Kidney tubule cell (primary cell): ENCODE data around the gene RSPO3.
"Not testable (repeated sequence)": the region's sequence is repeated elsewhere in the genome, so short reads cannot be mapped to it uniquely, and the experiment has no call there.

ENCODE experiments used
- DNase-seq: peaks from one replicate; pipeline ENCODE4 v3.0.0-alpha.2; 2018; ENCODE audit warnings: low spot score

RSPO3 gene, protein sequence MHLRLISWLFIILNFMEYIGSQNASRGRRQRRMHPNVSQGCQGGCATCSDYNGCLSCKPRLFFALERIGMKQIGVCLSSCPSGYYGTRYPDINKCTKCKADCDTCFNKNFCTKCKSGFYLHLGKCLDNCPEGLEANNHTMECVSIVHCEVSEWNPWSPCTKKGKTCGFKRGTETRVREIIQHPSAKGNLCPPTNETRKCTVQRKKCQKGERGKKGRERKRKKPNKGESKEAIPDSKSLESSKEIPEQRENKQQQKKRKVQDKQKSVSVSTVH

GRCh38 chr6:127118298-127119101 is at the start of gene RSPO3:
TSS of gene RSPO3 (plus strand) at chr6:127118671. CDS start at chr6:127119193, 522 bp downstream.
- DNase-seq = peak; percentile 46

- DNase-seq = peak; percentile 55
Measured at GRCh38 chr6:127069659-127070279, 48.7 kb upstream of the RSPO3 start.

- DNase-seq = no peak
Measured at GRCh38 chr6:127073222-127073621, 45.2 kb upstream of the RSPO3 start.

DNA sequence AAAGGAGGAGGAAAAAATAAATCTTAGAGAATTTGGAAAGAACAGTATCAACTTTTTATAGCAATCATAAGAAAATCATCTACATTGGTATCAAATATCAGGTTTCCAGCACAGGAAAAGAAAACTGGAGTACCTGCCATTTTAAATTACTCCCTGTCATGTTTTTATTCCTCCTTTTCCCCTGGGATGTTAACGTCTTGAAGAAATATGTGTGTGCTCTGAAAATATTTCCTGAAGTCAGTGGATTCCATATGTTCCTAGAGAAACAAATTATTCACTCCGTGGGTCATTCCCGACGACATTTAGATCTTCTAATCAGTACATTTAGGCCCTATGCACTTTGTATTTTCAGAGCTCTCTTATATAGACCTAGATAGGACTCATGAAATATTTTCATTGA is 42.0 kb upstream of the RSPO3 start:
- DNase-seq = no peak

DNA sequence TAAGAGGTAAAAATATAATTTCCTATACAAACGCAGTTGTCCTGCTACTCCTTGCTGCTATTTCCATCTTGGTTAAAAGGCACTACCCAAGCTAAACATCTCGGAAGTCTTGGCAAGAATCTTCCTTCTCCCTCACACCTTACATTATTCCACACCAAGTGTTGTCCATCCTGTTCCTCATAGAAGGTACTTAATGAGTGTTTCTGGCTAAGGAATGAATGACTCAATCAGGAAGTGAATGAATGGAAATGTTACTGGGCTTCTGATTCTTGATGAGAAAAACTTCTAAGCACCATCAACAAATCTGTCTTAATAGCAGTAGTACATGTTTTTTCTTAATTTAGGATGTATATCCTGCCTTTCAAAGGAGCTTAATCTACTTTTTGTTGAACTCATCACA is 40.6 kb upstream of the RSPO3 start:
- peak; percentile 58 for DNase-seq

DNA sequence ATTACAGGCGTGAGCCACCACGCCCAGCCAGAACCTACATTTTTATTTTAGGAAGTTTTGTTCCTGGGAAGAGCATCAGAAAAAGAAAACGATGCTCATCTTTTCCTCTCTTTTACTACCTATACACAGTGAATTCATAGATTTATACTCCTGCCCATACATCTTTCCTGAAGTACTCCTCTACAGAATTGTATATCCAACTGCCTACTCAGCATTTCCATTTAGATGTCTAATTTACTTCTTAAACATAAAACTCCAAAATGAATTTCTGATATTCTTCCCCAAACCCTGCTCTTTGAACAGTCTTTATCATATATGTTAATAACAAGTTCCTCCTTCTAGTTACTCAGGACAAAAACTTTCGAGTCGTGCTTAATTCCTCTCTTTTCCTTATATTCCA is 39.8 kb upstream of the RSPO3 start:
- no peak for DNase-seq

- no peak for DNase-seq
Measured at GRCh38 chr6:127079681-127080080, 38.8 kb upstream of the RSPO3 start.

- no peak for DNase-seq
Measured at GRCh38 chr6:127080081-127080480, 38.4 kb upstream of the RSPO3 start.

GRCh38 chr6:127083231-127083962 is 35.1 kb upstream of the RSPO3 start:
- DNase-seq = no peak

DNA sequence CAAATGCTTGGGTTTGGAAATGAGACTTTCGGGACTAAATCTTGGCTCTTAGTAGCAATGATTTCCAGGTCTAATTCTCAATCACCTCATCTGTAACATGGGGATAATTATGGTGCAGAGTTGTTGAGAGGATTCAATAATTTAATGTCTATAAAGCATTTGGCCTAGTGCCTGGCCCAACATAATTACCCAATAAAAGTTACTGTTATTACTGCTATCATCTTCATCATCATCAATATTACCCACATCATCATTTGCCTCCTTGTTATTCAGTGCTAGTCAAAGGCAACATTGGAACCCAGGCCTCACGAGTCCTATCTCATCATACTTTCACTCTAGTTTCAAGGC is 34.5 kb upstream of the RSPO3 start:
- no peak for DNase-seq

GRCh38 chr6:127085181-127085580 is 33.3 kb upstream of the RSPO3 start:
- no peak for DNase-seq

- no peak for DNase-seq
Measured at GRCh38 chr6:127090051-127090450, 28.4 kb upstream of the RSPO3 start.

GRCh38 chr6:127092466-127092865 is 26.0 kb upstream of the RSPO3 start:
- DNase-seq = peak; percentile 53

GRCh38 chr6:127094791-127095190 is 23.7 kb upstream of the RSPO3 start:
- DNase-seq = no peak

DNA sequence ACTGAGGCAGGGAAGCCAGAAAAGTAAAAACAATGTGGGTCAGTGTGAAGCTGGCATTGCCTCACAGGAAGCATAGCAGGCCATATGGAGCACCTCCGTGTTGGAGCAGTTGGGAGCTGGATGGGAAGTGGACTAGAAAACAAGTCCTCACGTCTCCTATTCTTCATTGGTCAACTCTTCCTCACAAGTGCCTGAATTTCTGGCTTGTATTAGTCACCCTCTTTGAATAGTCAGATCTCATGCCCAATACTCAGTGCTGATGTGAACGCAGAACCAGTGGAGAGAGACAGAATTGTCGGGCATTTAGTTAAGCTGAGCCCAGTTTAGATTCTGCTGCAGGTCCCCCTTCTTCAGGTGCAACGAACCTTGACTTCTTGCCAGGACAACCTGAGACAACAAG is 22.3 kb upstream of the RSPO3 start:
- DNase-seq = peak; percentile 28

DNA sequence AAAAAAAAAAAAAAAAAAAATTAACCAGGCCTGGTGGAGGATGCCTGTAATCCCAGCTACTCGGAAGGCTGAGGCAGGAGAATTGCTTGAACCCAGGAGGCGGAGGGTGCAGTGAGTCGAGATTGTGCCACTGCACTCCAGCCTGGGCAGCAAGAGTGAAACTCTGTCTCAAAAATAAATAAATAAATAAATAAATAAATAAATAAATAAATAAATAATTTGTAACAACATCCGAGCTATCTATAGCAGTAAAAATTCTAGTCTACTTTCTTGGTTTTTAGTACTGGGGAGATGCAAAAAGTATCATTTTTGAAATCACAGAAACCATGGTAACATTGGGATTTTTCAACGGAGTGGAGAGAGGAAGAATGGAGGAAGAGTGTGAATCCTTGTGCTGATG is 21.0 kb upstream of the RSPO3 start:
- DNase-seq = not testable (repeated sequence)

- peak; percentile 29 for DNase-seq
Measured at GRCh38 chr6:127100510-127101140, 17.8 kb upstream of the RSPO3 start.

DNA sequence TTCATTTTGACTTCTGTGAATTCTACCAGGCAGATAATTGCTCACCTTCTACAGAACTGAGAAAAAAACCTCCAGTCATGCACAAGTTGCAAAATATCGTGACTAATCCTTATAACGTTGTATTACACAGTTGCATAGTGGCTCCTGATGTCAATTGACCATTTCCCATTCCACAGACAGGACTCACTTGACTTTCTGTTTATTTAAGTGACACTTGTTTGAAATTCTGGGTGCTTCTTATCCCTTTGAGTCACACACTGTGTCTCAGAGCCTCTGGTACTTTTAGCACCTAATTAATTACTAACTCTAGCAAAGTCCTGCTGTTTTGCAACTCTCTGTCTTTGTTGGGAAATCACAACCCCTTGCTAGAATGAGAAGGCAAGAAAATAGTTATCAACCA is 16.2 kb upstream of the RSPO3 start:
- DNase-seq = peak; percentile 95

- no peak for DNase-seq
Measured at GRCh38 chr6:127102859-127103258, 15.6 kb upstream of the RSPO3 start.

- DNase-seq = peak; percentile 13
Measured at GRCh38 chr6:127103482-127103881, 15.0 kb upstream of the RSPO3 start.

- no peak for DNase-seq
Measured at GRCh38 chr6:127107916-127108315, 10.6 kb upstream of the RSPO3 start.

DNA sequence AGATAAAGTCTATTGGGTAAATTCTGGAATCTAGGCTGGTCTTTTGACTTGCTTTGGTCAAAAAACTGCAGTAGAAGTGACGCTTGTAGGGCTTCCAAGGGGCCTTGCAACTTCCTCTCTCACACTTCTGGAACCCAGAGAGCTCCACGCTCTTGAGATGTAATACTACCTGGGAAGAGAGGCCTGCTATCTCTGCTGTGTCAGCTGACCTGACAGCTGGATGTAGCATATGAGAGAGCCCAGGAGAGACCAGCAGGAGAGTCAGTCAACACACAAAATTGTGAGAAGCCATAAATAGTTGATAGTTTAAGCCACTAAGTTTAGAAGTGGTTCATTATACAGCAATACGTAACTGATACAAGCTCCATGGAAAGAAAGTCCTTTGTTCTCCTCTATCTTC is 7.8 kb upstream of the RSPO3 start:
- DNase-seq = no peak
